H9 (cell line): Measurements from ENCODE around the gene NSD1. TPM values are rescaled to one million over a fixed set of nuclear protein-coding genes. Genes with fewer than 3 reads are reported as not detected.
A peak's percentile ranks its signal among the peaks of the same experiment; 100 is the strongest.

Experiments
- DNase-seq: peaks from one replicate; pipeline ENCODE4 v3.0.0-alpha.2; 2017
- H2AFZ ChIP-seq: one replicate; pipeline ENCODE4 v1.6.1; 2013; ENCODE audit warnings: mild to moderate bottlenecking, low read length, control low read depth, moderate library complexity
- H2AK5ac ChIP-seq: 2 replicates; pipeline ENCODE4 v1.6.1; 2013; ENCODE audit warnings: low read length, control low read depth, mixed read lengths; ENCODE audit not compliant: insufficient read length
- H2BK120ac ChIP-seq: one replicate; pipeline ENCODE4 v1.6.1; 2013; ENCODE audit warnings: low read depth, mild to moderate bottlenecking, low read length, control low read depth, inconsistent platforms; ENCODE audit not compliant: poor library complexity, severe bottlenecking
- H2BK12ac ChIP-seq: 2 replicates; pipeline ENCODE4 v1.6.1; 2013; ENCODE audit warnings: low read length, control low read depth, mixed read lengths, low read depth; ENCODE audit not compliant: insufficient read length
- H2BK15ac ChIP-seq: 2 replicates; pipeline ENCODE4 v1.6.1; 2013; ENCODE audit warnings: low read depth, low read length, control low read depth
- H2BK20ac ChIP-seq: one replicate; pipeline ENCODE4 v1.6.1; 2013; ENCODE audit warnings: low read depth, mild to moderate bottlenecking, low read length, control low read depth, inconsistent platforms; ENCODE audit not compliant: poor library complexity, severe bottlenecking
- H2BK5ac ChIP-seq: 2 replicates; pipeline ENCODE4 v1.6.1; 2013; ENCODE audit warnings: low read length, control low read depth, mixed read lengths; ENCODE audit not compliant: insufficient read length
- H3K14ac ChIP-seq: 2 replicates; pipeline ENCODE4 v1.6.1; 2013; ENCODE audit warnings: low read length, control low read depth; ENCODE audit not compliant: insufficient read depth
- H3K18ac ChIP-seq: 2 replicates; pipeline ENCODE4 v1.6.1; 2013; ENCODE audit warnings: low read depth, mild to moderate bottlenecking, mixed read lengths, low read length, control low read depth; ENCODE audit not compliant: insufficient read length
- H3K23ac ChIP-seq: 2 replicates; pipeline ENCODE4 v1.6.1; 2013; ENCODE audit warnings: low read length, control low read depth, mixed read lengths, low read depth; ENCODE audit not compliant: insufficient read length
- H3K23me2 ChIP-seq: 2 replicates; pipeline ENCODE4 v1.6.1; 2013; ENCODE audit warnings: low read depth, mild to moderate bottlenecking, mixed read lengths, low read length, control low read depth; ENCODE audit not compliant: insufficient read length, poor library complexity, severe bottlenecking
- H3K27ac ChIP-seq: 2 replicates; pipeline ENCODE4 v1.5.1; 2013; ENCODE audit warnings: low read length, control low read depth, mixed read lengths, low read depth; ENCODE audit not compliant: insufficient read length
- H3K27me3 ChIP-seq: 2 replicates; pipeline ENCODE4 v1.6.1; 2013; ENCODE audit warnings: low read length, control low read depth, inconsistent platforms; ENCODE audit not compliant: insufficient read depth
- H3K4ac ChIP-seq: 2 replicates; pipeline ENCODE4 v1.6.1; 2013; ENCODE audit warnings: low read depth, mild to moderate bottlenecking, control low read depth, inconsistent platforms, low read length, moderate library complexity
- H3K4me1 ChIP-seq: 2 replicates; pipeline ENCODE4 v1.6.1; 2013; ENCODE audit warnings: low read length, control low read depth, inconsistent platforms; ENCODE audit not compliant: insufficient read depth
- H3K4me2 ChIP-seq: 2 replicates; pipeline ENCODE4 v1.6.1; 2013; ENCODE audit warnings: low read length, control low read depth, mixed read lengths; ENCODE audit not compliant: insufficient read length, insufficient read depth
- H3K56ac ChIP-seq: 2 replicates; pipeline ENCODE4 v1.6.1; 2013; ENCODE audit warnings: low read depth, mild to moderate bottlenecking, mixed read lengths, low read length, control low read depth; ENCODE audit not compliant: insufficient read length
- H3K79me1 ChIP-seq: 2 replicates; pipeline ENCODE4 v1.6.1; 2013; ENCODE audit warnings: low read depth, mild to moderate bottlenecking, moderate library complexity, low read length, control low read depth, inconsistent platforms; ENCODE audit not compliant: insufficient read depth, poor library complexity, severe bottlenecking
- H3K79me2 ChIP-seq: 2 replicates; pipeline ENCODE4 v1.6.1; 2013; ENCODE audit warnings: low read length, control low read depth, inconsistent platforms; ENCODE audit not compliant: insufficient read depth
- H3K9ac ChIP-seq: 2 replicates; pipeline ENCODE4 v1.6.1; 2013; ENCODE audit warnings: low read length, control low read depth, mixed read lengths; ENCODE audit not compliant: insufficient read length; ENCODE audit errors: extremely low read depth
- H3K9me3 ChIP-seq: one replicate; pipeline ENCODE4 v1.6.1; 2013; ENCODE audit warnings: low read depth, low read length, inconsistent platforms; ENCODE audit not compliant: control insufficient read depth
- H3T11ph ChIP-seq: one replicate; pipeline ENCODE4 v1.6.1; 2013; ENCODE audit warnings: mild to moderate bottlenecking, low read length, control low read depth, inconsistent platforms
- H4K20me1 ChIP-seq: one replicate; pipeline ENCODE4 v1.6.1; 2013; ENCODE audit not compliant: control insufficient read depth, insufficient read length, insufficient read depth
- H4K5ac ChIP-seq: 2 replicates; pipeline ENCODE4 v1.6.1; 2013; ENCODE audit warnings: low read depth, mild to moderate bottlenecking, mixed read lengths, low read length, control low read depth; ENCODE audit not compliant: insufficient read length
- H4K8ac ChIP-seq: replicated peaks from 2 replicates; pipeline ENCODE4 v1.6.1; 2013; ENCODE audit warnings: low read length, control low read depth, mixed read lengths, low read depth; ENCODE audit not compliant: insufficient read length
- H4K91ac ChIP-seq: 2 replicates; pipeline ENCODE4 v1.6.1; 2013; ENCODE audit warnings: low read depth, mild to moderate bottlenecking, moderate library complexity, mixed read lengths, low read length, control low read depth; ENCODE audit not compliant: insufficient read length
- H3K27ac Mint-ChIP-seq, 3 experiments: 2 replicates in 2 of 3; 3 replicates in 1 of 3; pipeline ENCODE4 v1.8.0; 2020 to 2021; ENCODE audit warnings: mixed read lengths in 3 of 3, mild to moderate bottlenecking in 1 of 3, moderate library complexity in 1 of 3
- H3K27me3 Mint-ChIP-seq: 2 replicates; pipeline ENCODE4 v1.8.0; 2021; ENCODE audit warnings: low read depth, mild to moderate bottlenecking, moderate library complexity, mixed read lengths
- H3K36me3 Mint-ChIP-seq, 3 experiments: 2 replicates in 2 of 3; 3 replicates in 1 of 3; pipeline ENCODE4 v1.8.0; 2020 to 2021; ENCODE audit warnings: low read depth in 3 of 3, mixed read lengths in 3 of 3; ENCODE audit not compliant: insufficient read depth in 1 of 3
- H3K4me1 Mint-ChIP-seq, 2 experiments: 2 replicates each; pipeline ENCODE4 v1.8.0; 2020; ENCODE audit warnings: mixed read lengths in 2 of 2
- H3K4me3 Mint-ChIP-seq, 2 experiments: 2 replicates in 1 of 2; 3 replicates in 1 of 2; pipeline ENCODE4 v1.8.0; 2020 to 2021; ENCODE audit warnings: mild to moderate bottlenecking in 2 of 2, mixed read lengths in 2 of 2, moderate library complexity in 1 of 2
- H3K9me3 Mint-ChIP-seq, 2 experiments: 2 replicates in 1 of 2; 3 replicates in 1 of 2; pipeline ENCODE4 v1.8.0; 2020; ENCODE audit warnings: mild to moderate bottlenecking in 2 of 2, mixed read lengths in 2 of 2, moderate library complexity in 1 of 2
- CTCF ChIP-seq: fragments of 200-600 bp; sonication (generic); conservative IDR thresholded peaks from 3 replicates; pipeline ENCODE4 v1.8.0; 2021; ENCODE audit warnings: antibody characterized with exemption, mild to moderate bottlenecking
- WGBS: extraction: QIAGEN DNeasy Blood & Tissue Kit; methylation state at CpG from one replicate; pipeline ENCODE4 v1.1.7; 2013; ENCODE audit warnings: missing lambda C conversion rate, low lambda C conversion rate, mixed read lengths; ENCODE audit not compliant: insufficient read length; ENCODE audit errors: extremely low coverage; 5-methylcytosine and 5-hydroxymethylcytosine counted together
- total RNA-seq: library from RNA; stranded (reverse); gene quantifications from 2 replicates; pipeline ENCODE4 v1.2.1, GENCODE V29; 2021

NSD1 gene
- total RNA-seq, 1 experiment from 2014 or later: 213 TPM

GRCh38 chr5:177233206-177233605, 99.6 kb downstream of the NSD1 start:
- peak overlapping the region in 1 of 3 experiments; percentile 77; a peak in 1 of 7 replicates for H3K27ac Mint-ChIP-seq
- no peak for TF ChIP-seq CTCF
- H3K79me2 ChIP-seq: peaks cover 18% of the 10 kb centered on the region; the same call in 1 of the 2 replicates

More at GRCh38 chr5:177233206-177233605, 99.6 kb downstream of the NSD1 start:
- no peak overlapping the region for H3K4ac ChIP-seq
- no peak overlapping the region for H3K27ac ChIP-seq
- H2AFZ ChIP-seq: no peak overlapping the region
- H3K23ac ChIP-seq: no peak overlapping the region
- Mint-ChIP-seq H3K4me1 (peaks cover 0 to 4% of the 10 kb centered on the region in 2 experiments; a peak in 1 of 4 replicates), H3K36me3 (peaks cover 18 to 57% (median 56%) of the 10 kb centered on the region in 3 experiments), H3K9me3 (no peaks in the 10 kb centered on the region), H3K4me3 (no peak overlapping the region), H3K27me3 (no peaks in the 10 kb centered on the region)
- no peaks in the 10 kb centered on the region for H3K4me1 ChIP-seq
- no peaks in the 10 kb centered on the region for H4K20me1 ChIP-seq
- no peak overlapping the region for H2AK5ac ChIP-seq
- no peak overlapping the region for H2BK5ac ChIP-seq
- H3K23me2 ChIP-seq: no peaks in the 10 kb centered on the region
- no peak overlapping the region for H4K5ac ChIP-seq
- H3K14ac ChIP-seq: no peak overlapping the region
- no peak overlapping the region for H2BK120ac ChIP-seq
- no peak overlapping the region for H4K91ac ChIP-seq
- WGBS: no CpG with 5 or more reads among the region's 4 CpGs
- DNase-seq: no peak
- H4K8ac ChIP-seq: no peak overlapping the region
- no peaks in the 10 kb centered on the region for H3K27me3 ChIP-seq
- no peak overlapping the region for H3K18ac ChIP-seq
- H3K79me1 ChIP-seq: peaks cover 6% of the 10 kb centered on the region
- no peak overlapping the region for H3K4me2 ChIP-seq
- H3K56ac ChIP-seq: no peak overlapping the region
- no peak overlapping the region for H3T11ph ChIP-seq
- no peak overlapping the region for H3K9ac ChIP-seq
- no peak overlapping the region for H2BK12ac ChIP-seq
- H3K9me3 ChIP-seq: no peaks in the 10 kb centered on the region
- H2BK20ac ChIP-seq: no peak overlapping the region
- H2BK15ac ChIP-seq: no peak overlapping the region
